Bronchial epithelial cell (primary cell): Measurements from ENCODE around the gene IFNA5. TPM values are rescaled to one million over a fixed set of nuclear protein-coding genes. Genes with fewer than 3 reads are reported as not detected.

Experiments used
- DNase-seq: peaks from one replicate; pipeline ENCODE4 v3.0.0-alpha.2; 2010; ENCODE audit warnings: low read depth
- FAIRE-seq: peaks from 2 replicates; lab custom pipeline; 2011; peaks lifted over from hg19 to GRCh38; lab: Jason Lieb, UNC
- H3K27me3 ChIP-seq: 2 replicates; pipeline ENCODE4 v1.5.1; 2011; ENCODE audit warnings: low read length; ENCODE audit not compliant: control insufficient read depth, insufficient read depth
- H3K36me3 ChIP-seq: 2 replicates; pipeline ENCODE4 v1.5.1; 2011; ENCODE audit warnings: low read length; ENCODE audit not compliant: control insufficient read depth, insufficient read depth
- H3K4me3 ChIP-seq: 2 replicates; pipeline ENCODE4 v1.5.1; 2011; ENCODE audit warnings: mild to moderate bottlenecking, low read depth, low read length, control low read depth
- CTCF ChIP-seq: IDR thresholded peaks from 2 replicates; pipeline ENCODE4 v1.5.1; 2011; ENCODE audit warnings: mild to moderate bottlenecking, moderate library complexity, low read length, control low read depth, inconsistent platforms; ENCODE audit not compliant: insufficient read depth, severe bottlenecking
- total RNA-seq: library from RNA; depleted of rRNA; stranded (reverse); fragments of >200 nt; gene quantifications from 2 replicates; pipeline ENCODE4 v1.2.1, GENCODE V29; 2014

IFNA5 gene
- total RNA-seq, 1 donor from 2014 or later = not detected

DNA sequence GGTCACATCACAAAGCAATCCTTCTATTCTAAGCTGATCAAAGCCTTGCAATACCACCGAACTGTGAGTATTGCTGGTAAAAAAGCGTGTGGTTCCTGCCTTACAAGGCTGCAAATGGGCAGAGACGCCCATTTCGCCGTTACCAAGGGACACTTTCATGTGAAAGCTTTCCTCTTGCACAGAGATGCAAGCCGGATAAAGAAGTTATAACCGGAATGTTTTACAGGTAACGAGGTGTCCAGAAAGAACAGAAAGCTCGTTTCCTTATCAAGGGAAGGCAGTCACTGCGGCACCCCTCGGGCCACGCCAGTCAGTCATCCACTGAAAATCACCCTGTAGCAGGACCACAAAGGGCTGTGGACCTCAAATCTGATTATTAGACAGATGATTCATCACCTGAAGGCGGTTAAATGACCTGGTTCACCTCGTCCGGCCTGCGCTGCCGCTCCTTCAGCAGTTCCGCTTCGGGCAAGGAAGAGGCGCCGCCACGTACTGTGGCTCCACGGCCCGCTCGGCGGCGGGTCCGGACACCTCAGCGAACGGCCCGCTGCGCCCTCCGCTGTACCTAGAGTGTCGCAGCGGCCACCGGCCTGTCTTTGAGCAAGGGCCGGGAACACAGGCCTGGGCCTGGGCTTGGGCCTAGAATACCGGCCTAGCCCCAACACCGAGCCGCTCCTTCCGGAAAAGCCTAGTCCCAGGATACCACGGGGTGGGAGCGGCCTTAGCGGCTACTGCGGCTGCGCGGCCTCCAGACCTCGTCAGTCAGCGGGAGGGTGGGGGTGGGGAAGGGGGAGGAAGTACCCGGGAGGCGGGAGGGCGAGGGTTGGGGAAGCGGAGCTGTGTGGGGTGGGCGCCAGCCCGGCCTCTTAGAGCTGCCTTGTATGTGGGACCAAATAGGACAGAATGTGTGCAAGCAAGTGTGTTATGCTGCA is 29.9 kb upstream of the IFNA5 start, which contains the start of gene KLHL9:
TSS of gene KLHL9 (minus strand) at position 704 of the 932 bp plus-strand sequence. CDS start at position 159, 545 bp downstream.
- H3K36me3 ChIP-seq = peaks cover 5% of the 10 kb centered on the region
- DNase-seq (peak; percentile 79), FAIRE-seq (peak; percentile 94)
- H3K27me3 ChIP-seq = no peaks in the 10 kb centered on the region
- no peak for TF ChIP-seq CTCF
- peak within 1 kb of the TSS; percentile 54 for H3K4me3 ChIP-seq

- H3K27me3 ChIP-seq = no peaks in the 10 kb centered on the region
- DNase-seq = no peak
- peak; percentile 32 for FAIRE-seq
- TF ChIP-seq CTCF = no peak
- H3K4me3 ChIP-seq = no peak overlapping the region
- H3K36me3 ChIP-seq = peaks cover 5% of the 10 kb centered on the region
These were observed 28.1 kb upstream of the IFNA5 start for GRCh38 chr9:21333226-21333625.

DNA sequence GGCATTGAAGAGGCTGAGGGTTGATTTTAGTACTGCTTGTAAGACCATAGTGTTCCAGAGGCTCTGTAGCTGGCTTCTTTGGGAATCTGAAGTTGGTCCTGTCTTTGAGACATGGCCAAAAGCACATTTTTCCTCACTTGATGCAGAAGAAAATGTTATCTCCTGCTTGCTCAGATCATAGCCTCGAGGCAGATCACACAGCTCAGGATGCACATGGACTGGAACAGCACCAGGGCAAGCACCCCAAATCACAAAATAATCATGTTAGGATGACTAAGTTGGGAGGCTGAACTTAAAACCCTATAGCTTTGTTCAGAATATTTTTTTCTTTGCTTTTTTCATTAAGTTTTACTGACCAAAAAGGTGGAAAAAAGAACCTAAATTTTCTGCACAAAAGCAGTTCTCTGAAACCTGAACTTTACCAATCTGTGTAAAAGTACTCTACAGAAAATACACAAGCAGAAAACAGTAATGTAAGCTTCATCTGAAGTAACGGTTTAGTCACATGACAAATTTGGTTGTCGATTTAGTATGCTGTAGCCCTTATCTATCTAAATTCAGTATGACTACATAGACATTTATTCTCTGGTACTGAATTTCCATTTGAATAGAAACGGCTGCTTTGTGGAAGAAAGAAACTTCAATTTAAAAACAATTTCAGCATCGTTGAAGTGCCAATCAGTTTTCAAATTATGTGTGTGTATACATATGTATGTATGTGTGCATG is 26.7 kb upstream of the IFNA5 start:
- DNase-seq (no peak), FAIRE-seq (no peak)
- no peak overlapping the region for H3K4me3 ChIP-seq
- H3K27me3 ChIP-seq = no peaks in the 10 kb centered on the region
- no peak for TF ChIP-seq CTCF
- H3K36me3 ChIP-seq = peaks cover 5% of the 10 kb centered on the region

DNA sequence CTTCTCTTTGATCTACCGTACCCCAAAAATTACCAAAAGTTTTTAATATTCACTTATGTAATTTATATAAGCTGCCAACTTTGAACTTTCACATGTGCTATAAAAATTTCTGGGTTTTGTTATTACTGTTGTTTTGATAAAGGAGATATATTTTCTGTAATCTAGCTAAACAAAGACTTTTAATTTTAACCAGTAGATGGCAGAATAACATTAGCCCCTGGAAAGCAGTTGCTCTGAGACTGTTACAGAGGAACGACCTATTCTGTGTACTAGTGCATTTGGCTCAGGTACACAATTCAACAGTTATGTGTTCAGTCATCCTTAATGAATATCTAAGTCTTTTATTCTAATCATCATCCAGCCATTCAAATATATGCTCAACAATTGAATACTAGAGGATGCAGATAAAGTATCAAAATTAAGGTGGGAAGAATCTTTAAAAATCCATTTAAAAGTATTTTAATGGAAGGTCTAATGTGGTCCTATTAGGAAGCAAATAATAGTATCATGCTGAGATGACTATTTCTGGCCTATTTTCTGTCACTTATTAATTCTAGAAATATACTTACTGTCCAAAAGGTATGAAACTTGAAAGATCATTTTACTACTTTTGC is 21.5 kb upstream of the IFNA5 start:
- DNase-seq (peak; percentile 56), FAIRE-seq (no peak)
- peak; percentile 44 for TF ChIP-seq CTCF

GRCh38 chr9:21324047-21324446 is 18.9 kb upstream of the IFNA5 start:
- DNase-seq (no peak), FAIRE-seq (no peak)
- no peak overlapping the region for H3K4me3 ChIP-seq
- H3K27me3 ChIP-seq = no peaks in the 10 kb centered on the region
- H3K36me3 ChIP-seq = no peaks in the 10 kb centered on the region
- no peak for TF ChIP-seq CTCF

More for the DNA sequence above, 21.5 kb upstream of the IFNA5 start:
- no peaks in the 10 kb centered on the region for H3K27me3 ChIP-seq
- no peaks in the 10 kb centered on the region for H3K36me3 ChIP-seq
- no peak overlapping the region for H3K4me3 ChIP-seq
